NB4 (cell line): ENCODE measurements around the gene DDX20.

Experiments used
- MYC ChIP-seq: IDR thresholded peaks from 2 replicates; pipeline ENCODE4 v1.6.1; 2011; ENCODE audit warnings: low read depth, low read length
- POLR2A ChIP-seq: IDR thresholded peaks from 2 replicates; pipeline ENCODE4 v1.6.1; 2011; ENCODE audit warnings: mild to moderate bottlenecking; ENCODE audit not compliant: insufficient read length; ENCODE audit errors: extremely low read depth
- TF ChIP-seq, protein P1 (sequence below): IDR thresholded peaks from one replicate; pipeline ENCODE4 v1.5.1; 2012; ENCODE audit warnings: low read depth, low read length
- TF ChIP-seq, protein P2 (sequence below): IDR thresholded peaks from 2 replicates; pipeline ENCODE4 v1.6.1; 2011; ENCODE audit warnings: low read depth, low read length

DNA sequence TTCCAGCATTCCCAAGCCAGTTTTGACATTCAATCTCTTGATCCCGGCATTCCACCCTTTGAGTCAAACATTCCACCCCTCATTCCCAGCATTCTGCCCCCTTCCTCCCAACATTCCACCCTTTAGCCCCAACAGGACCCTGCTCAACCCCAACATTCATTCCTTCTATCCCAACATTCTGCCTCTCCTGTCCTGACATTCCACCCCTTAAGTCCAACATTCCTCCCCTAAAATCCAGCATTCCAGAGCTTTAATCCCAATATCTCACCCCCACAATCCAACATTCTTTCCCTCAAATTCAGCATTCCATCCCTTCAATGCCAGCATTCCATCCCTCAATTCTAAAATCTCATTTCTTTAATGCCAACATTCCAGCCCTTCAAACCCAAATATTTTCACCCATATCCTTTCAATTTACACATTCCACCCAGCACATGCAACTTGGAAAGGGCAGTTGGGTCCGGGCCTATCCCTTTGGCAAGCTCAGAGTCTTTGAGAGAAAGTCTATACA, 22.9 kb downstream of the DDX20 start:
- TF ChIP-seq POLR2A (no peak), MYC (no peak)
- TF ChIP-seq, protein P1, sequence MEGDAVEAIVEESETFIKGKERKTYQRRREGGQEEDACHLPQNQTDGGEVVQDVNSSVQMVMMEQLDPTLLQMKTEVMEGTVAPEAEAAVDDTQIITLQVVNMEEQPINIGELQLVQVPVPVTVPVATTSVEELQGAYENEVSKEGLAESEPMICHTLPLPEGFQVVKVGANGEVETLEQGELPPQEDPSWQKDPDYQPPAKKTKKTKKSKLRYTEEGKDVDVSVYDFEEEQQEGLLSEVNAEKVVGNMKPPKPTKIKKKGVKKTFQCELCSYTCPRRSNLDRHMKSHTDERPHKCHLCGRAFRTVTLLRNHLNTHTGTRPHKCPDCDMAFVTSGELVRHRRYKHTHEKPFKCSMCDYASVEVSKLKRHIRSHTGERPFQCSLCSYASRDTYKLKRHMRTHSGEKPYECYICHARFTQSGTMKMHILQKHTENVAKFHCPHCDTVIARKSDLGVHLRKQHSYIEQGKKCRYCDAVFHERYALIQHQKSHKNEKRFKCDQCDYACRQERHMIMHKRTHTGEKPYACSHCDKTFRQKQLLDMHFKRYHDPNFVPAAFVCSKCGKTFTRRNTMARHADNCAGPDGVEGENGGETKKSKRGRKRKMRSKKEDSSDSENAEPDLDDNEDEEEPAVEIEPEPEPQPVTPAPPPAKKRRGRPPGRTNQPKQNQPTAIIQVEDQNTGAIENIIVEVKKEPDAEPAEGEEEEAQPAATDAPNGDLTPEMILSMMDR, result no peak
- TF ChIP-seq, protein P2, sequence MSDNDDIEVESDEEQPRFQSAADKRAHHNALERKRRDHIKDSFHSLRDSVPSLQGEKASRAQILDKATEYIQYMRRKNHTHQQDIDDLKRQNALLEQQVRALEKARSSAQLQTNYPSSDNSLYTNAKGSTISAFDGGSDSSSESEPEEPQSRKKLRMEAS, result no peak
